Measurements from ENCODE around the gene SMC4.

- TF ChIP-seq, protein P1, sequence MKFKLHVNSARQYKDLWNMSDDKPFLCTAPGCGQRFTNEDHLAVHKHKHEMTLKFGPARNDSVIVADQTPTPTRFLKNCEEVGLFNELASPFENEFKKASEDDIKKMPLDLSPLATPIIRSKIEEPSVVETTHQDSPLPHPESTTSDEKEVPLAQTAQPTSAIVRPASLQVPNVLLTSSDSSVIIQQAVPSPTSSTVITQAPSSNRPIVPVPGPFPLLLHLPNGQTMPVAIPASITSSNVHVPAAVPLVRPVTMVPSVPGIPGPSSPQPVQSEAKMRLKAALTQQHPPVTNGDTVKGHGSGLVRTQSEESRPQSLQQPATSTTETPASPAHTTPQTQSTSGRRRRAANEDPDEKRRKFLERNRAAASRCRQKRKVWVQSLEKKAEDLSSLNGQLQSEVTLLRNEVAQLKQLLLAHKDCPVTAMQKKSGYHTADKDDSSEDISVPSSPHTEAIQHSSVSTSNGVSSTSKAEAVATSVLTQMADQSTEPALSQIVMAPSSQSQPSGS (IDR thresholded peaks at IDR 0.05; ENCODE audit: low read length): no peak
- no peak for TF ChIP-seq EZH2 (IDR thresholded peaks at IDR 0.05; ENCODE audit: low read depth, low read length, severe bottlenecking)
- TF ChIP-seq POLR2AphosphoS5 (IDR thresholded peaks at IDR 0.05; ENCODE audit: low read depth, low read length): no peak
- no peak for TF ChIP-seq CTCF (IDR thresholded peaks at IDR 0.05; ENCODE audit: control extremely low read depth in 1 of 3, insufficient read depth in 1 of 3, low read depth in 1 of 3, low read length in 3 of 3)
- no peak for TF ChIP-seq CHD2 (IDR thresholded peaks at IDR 0.05; ENCODE audit: low read length)
- TF ChIP-seq SP4 (IDR thresholded peaks at IDR 0.05; ENCODE audit: low read length): no peak
- TF ChIP-seq, protein P2, sequence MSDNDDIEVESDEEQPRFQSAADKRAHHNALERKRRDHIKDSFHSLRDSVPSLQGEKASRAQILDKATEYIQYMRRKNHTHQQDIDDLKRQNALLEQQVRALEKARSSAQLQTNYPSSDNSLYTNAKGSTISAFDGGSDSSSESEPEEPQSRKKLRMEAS (IDR thresholded peaks at IDR 0.05): no peak
- no peak for TF ChIP-seq ZNF274 (IDR thresholded peaks at IDR 0.05; ENCODE audit: borderline replicate concordance, extremely low read depth, low read length)
- no peak for TF ChIP-seq NRF1 (IDR thresholded peaks at IDR 0.05; ENCODE audit: low read depth, low read length)
- TF ChIP-seq TAF1 (IDR thresholded peaks at IDR 0.05; ENCODE audit: low read depth, low read length): no peak
- TF ChIP-seq POLR2A (IDR thresholded peaks at IDR 0.05; ENCODE audit: control extremely low read depth in 1 of 2, low read depth in 2 of 2, low read length in 2 of 2): no peak
- TF ChIP-seq RNF2 (IDR thresholded peaks at IDR 0.05; ENCODE audit: borderline replicate concordance, low read depth, low read length, missing control alignments, poor library complexity, severe bottlenecking): no peak
- no peak for TF ChIP-seq POU5F1 (IDR thresholded peaks at IDR 0.05; ENCODE audit: low read depth, low read length)
- no peak for TF ChIP-seq JUN (IDR thresholded peaks at IDR 0.05; ENCODE audit: low read depth, low read length)
Observed at GRCh38 chr3:160450846-160451245, 51.4 kb downstream of the SMC4 start.
